Subcutaneous adipose tissue (tissue), 4 donors: Measurements from ENCODE around the gene ANKRD23. TPM values are rescaled to one million over a fixed set of nuclear protein-coding genes. Genes with fewer than 3 reads are reported as not detected.

Experiments
- CTCF ChIP-seq: fragments of 450-650 bp; IDR thresholded peaks from one replicate; pipeline ENCODE4 v1.5.1; 2016; ENCODE audit warnings: low read depth, mild to moderate bottlenecking, control low read depth, antibody characterized with exemption, moderate library complexity
- total RNA-seq, 4 donors: library from RNA; depleted of rRNA; stranded (reverse); fragments of >200 nt; gene quantifications; one replicate each; pipeline ENCODE4 v1.1.0, GENCODE V29; 2016

Gene ANKRD23
- total RNA-seq, 4 donors from 2014 or later = 1.7 to 4.3 (median 2.9) TPM; not detected in 1

GRCh38 chr2:96869281-96869821 is 25.5 kb upstream of the ANKRD23 start:
- TF ChIP-seq CTCF = no peak

DNA sequence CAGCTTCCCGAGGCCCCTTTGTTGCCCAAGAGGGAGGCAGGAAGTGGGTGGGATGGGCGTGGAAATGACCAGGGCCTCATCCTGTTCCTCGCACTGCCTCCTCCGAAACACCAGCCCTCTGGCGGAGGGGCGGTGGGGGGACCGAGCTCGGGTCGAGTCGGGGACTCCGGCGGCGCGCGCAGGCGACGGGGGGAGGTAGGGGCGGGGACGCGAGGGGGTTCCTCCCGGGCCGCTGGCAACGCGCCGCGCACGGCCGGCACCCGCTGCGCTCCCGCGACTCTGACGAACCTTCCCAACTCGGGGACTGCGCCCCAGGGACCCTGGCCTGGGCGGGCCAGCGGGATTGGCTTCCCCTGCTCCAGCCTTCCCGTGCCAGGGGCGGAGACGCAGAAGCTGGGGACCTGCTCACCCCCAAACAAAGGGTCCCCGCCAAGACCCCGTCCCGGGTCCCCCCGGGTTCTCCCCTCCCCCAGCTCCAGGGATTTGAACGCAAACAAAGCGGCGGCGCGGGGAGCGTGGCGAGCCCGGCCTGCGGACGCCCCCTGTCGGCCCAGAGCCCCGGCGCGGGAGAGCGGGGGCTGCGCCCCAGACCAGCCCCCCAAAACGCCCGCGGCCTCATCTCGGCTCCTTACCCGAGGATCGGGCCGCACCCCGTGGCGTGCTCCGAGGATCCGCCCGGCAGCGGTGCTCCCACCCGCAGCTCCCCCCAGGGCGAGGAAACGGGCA is 24.9 kb upstream of the ANKRD23 start:
- no peak for TF ChIP-seq CTCF

GRCh38 chr2:96867756-96868554 is 24.1 kb upstream of the ANKRD23 start:
- no peak for TF ChIP-seq CTCF

GRCh38 chr2:96866986-96867755 is 23.4 kb upstream of the ANKRD23 start:
- no peak for TF ChIP-seq CTCF

- TF ChIP-seq CTCF = no peak
Measured at GRCh38 chr2:96866586-96866985, 22.8 kb upstream of the ANKRD23 start.

- TF ChIP-seq CTCF = no peak
Measured at GRCh38 chr2:96866149-96866548, 22.3 kb upstream of the ANKRD23 start.
